ENCODE results near the gene ARID5A. TPM values are rescaled to one million over a fixed set of nuclear protein-coding genes. Genes with fewer than 3 reads are reported as not detected.
A peak's percentile ranks its signal among the peaks of the same experiment; 100 is the strongest.

The ARID5A gene
- total RNA-seq, 3 donors from 2014 or later, result 4.8 to 17.6 (median 10.3) TPM

DNA sequence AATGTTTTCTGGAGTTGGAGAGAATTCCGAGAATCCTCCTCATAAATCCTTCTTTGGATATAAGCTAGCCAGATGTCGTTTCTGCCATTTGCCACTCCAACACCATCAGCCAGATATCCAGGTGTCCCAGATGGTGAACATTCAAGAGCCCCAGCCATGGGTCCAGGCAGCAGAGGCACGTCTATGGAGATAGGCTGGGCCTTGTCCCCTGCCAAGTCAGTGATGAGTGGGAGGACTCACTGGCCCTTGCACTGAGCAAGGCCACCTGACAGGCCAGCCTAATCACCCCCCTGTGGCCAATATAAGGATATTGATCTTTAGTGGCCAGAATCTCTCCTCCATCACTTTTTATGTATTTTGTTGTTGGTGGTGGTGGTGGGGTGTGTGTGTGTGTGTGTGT is 28.0 kb downstream of the ARID5A start:
- no peak overlapping the region for H3K4me3 ChIP-seq
- intact Hi-C loops (cut with DNase I, micrococcal nuclease), result no loop called here
- ATAC-seq (no peak), DNase-seq (no peak)
- TF ChIP-seq, protein P1, sequence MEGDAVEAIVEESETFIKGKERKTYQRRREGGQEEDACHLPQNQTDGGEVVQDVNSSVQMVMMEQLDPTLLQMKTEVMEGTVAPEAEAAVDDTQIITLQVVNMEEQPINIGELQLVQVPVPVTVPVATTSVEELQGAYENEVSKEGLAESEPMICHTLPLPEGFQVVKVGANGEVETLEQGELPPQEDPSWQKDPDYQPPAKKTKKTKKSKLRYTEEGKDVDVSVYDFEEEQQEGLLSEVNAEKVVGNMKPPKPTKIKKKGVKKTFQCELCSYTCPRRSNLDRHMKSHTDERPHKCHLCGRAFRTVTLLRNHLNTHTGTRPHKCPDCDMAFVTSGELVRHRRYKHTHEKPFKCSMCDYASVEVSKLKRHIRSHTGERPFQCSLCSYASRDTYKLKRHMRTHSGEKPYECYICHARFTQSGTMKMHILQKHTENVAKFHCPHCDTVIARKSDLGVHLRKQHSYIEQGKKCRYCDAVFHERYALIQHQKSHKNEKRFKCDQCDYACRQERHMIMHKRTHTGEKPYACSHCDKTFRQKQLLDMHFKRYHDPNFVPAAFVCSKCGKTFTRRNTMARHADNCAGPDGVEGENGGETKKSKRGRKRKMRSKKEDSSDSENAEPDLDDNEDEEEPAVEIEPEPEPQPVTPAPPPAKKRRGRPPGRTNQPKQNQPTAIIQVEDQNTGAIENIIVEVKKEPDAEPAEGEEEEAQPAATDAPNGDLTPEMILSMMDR (IDR thresholded peaks at IDR 0.05), result no peak
- H3K4me1 ChIP-seq (ENCODE audit: low read depth), result no peaks in the 10 kb centered on the region
- no peaks in the 10 kb centered on the region for H3K9me3 ChIP-seq
- H3K36me3 ChIP-seq (ENCODE audit: low read depth), result no peaks in the 10 kb centered on the region

DNA sequence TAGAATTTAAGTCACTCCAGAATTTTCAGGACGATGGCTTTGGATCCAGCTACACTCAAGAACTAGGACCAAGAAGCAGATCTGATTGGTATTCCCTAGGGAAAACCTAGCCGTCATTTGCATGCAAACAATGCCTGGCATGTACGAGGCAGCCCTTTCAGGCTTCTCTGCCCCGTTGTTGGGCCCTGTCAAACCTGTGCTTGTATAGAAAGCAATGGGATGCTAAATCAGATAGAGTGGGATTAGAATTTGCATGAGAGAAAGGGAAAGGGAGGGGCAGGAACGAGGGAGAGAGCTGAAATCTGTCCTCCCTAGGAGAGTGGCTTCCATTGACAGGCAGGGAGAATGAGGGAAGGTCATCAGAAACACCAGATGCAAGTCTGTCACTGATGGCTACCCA is 28.6 kb downstream of the ARID5A start:
- DNase-seq, result no peak
- ATAC-seq, result no peak
- Histone ChIP-seq H3K4me3 (no peak overlapping the region), H3K9me3 (no peaks in the 10 kb centered on the region), H3K36me3 (ENCODE audit: low read depth) (no peaks in the 10 kb centered on the region), H3K4me1 (ENCODE audit: low read depth) (no peaks in the 10 kb centered on the region)
- TF ChIP-seq, protein P1 (IDR thresholded peaks at IDR 0.05), result no peak
- intact Hi-C loops (cut with DNase I, micrococcal nuclease), result no loop called here

DNA sequence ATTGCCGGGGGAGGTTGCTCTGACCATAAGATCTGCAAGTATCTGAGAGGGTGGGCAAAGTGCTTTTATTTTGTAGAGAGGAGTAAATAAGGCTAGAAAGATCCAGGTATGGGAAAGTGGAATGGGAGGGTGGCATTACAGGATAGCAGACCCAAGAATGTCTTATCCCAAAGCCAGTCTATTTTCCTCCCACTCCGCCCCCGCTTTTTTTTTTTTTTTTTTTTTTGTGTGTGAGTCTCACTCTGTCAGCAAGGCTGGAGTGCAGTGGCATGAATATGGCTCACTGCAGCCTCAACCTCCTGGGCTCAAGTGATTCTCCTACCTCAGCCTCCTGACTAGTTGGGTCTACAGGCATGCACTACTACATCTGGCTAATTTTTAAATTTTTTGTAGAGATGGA is 31.5 kb downstream of the ARID5A start:
- Histone ChIP-seq H3K4me3 (no peak overlapping the region), H3K4me1 (ENCODE audit: low read depth) (no peaks in the 10 kb centered on the region), H3K36me3 (ENCODE audit: low read depth) (no peaks in the 10 kb centered on the region), H3K9me3 (no peaks in the 10 kb centered on the region)
- no peak for ATAC-seq
- intact Hi-C loops (cut with DNase I, micrococcal nuclease), result no loop called here
- DNase-seq, result no peak
- TF ChIP-seq, protein P1 (IDR thresholded peaks at IDR 0.05), result no peak

DNA sequence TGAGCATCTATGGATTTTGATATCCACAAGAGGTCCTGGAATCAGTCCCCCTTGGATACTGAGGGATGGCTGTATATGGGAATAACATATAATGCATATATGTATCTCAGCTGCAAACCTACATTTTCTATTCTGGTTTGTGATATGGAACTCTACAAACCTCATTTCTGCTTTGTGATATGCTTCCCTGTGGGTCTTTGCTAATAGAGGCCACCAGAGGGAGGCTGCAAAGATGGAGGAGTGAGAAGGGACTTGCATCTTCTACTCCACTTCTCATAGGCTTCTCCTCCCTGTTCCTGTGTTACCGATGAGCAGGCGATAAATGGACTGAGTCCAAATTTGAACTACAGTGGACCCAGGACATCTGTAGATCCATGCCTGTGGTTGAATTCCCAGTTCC is 37.8 kb downstream of the ARID5A start:
- H3K36me3 ChIP-seq (ENCODE audit: low read depth), result no peaks in the 10 kb centered on the region
- no peak for DNase-seq

DNA sequence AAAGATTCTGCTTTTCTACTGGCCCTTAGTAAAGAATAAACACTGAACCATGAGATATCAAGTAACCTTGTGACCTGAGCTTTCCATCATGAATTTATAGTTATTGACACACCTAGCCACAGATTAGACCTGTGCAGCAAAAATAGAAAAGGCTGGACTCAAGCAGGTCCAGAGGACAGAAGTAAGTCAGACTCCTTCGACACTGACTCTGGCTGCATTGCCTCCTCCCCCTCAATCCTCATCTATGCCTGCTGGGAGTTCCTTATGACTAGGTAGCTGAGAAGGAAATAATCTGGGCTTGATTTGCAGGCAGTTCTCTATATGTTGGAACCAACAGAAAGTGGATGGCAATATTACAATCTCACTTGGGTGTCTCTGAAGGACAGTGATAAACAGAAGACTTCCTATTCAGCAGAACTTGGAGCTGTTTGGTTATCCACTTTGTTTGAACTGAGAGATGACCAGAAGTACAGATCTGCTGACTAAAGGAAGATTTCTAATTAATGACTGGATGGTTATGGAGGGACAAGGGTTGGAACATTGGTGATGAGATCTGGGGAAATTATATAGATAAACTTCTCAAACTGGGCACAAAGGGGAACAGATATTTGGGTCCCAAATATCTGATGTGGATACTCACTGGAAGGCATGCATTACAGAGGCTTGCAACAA is 39.4 kb downstream of the ARID5A start:
- intact Hi-C loops (cut with DNase I, micrococcal nuclease), result no loop called here
- no peak overlapping the region for H3K4me3 ChIP-seq
- ATAC-seq (peak; percentile 84), DNase-seq (no peak)
- H3K9me3 ChIP-seq, result no peaks in the 10 kb centered on the region
- H3K4me1 ChIP-seq (ENCODE audit: low read depth), result no peaks in the 10 kb centered on the region
- TF ChIP-seq, protein P1 (IDR thresholded peaks at IDR 0.05), result no peak
- H3K36me3 ChIP-seq (ENCODE audit: low read depth), result no peaks in the 10 kb centered on the region

More for the DNA sequence above, 37.8 kb downstream of the ARID5A start:
- Histone ChIP-seq H3K4me3 (no peak overlapping the region), H3K4me1 (ENCODE audit: low read depth) (no peaks in the 10 kb centered on the region), H3K9me3 (no peaks in the 10 kb centered on the region)
- TF ChIP-seq, protein P1 (IDR thresholded peaks at IDR 0.05), result no peak
- ATAC-seq, result no peak
- intact Hi-C loops (cut with DNase I, micrococcal nuclease), result no loop called here

DNA sequence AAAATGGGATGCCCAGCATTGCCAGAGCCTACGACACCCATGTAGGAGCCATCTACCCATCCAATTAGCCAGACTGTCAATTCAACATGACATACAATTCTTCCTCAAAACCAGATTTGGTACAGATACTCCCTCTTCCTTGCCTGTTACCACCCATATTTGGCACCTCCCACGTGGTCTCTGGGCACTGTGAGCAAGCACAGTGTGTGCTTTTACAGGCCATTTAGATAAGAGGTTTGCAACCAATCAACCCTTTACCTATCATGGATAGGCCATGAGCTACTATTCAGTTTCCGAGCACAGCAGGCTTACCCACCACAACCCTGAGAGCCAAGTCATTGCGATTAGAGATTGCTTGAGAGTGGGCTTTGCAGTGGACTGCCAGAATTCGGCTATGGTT is 40.9 kb downstream of the ARID5A start:
- TF ChIP-seq, protein P1 (IDR thresholded peaks at IDR 0.05), result no peak
- ATAC-seq, result no peak
- intact Hi-C loops (cut with DNase I, micrococcal nuclease), result no loop called here

More for the DNA sequence above, 40.9 kb downstream of the ARID5A start:
- no peak overlapping the region for H3K4me3 ChIP-seq
- H3K9me3 ChIP-seq, result no peaks in the 10 kb centered on the region
- no peak for DNase-seq
- no peaks in the 10 kb centered on the region for H3K4me1 ChIP-seq (ENCODE audit: low read depth)
- H3K36me3 ChIP-seq (ENCODE audit: low read depth), result no peaks in the 10 kb centered on the region

All from mucosa of descending colon (tissue), 3 donors.